HG02973 (cell line): ENCODE data around the gene ZNF827.

Experiments
- ATAC-seq: cut with Tn5 transposase; IDR thresholded peaks from one replicate; pipeline ENCODE4 v1.9.1; 2021; ENCODE audit warnings: moderate library complexity; ENCODE audit not compliant: unreplicated experiment

The ZNF827 gene

GRCh38 chr4:145808021-145808650, 130.5 kb downstream of the ZNF827 start:
- ATAC-seq: peak; percentile 71

- no peak for ATAC-seq
These were observed 133.1 kb downstream of the ZNF827 start for GRCh38 chr4:145805490-145805889.

- ATAC-seq: no peak
These were observed 134.5 kb downstream of the ZNF827 start for GRCh38 chr4:145804116-145804515.

GRCh38 chr4:145799223-145799622, 139.4 kb downstream of the ZNF827 start:
- no peak for ATAC-seq

- no peak for ATAC-seq
These were observed 141.3 kb downstream of the ZNF827 start for GRCh38 chr4:145797278-145797677.

- no peak for ATAC-seq
These were observed 142.3 kb downstream of the ZNF827 start for GRCh38 chr4:145796346-145796745.

- ATAC-seq: no peak
These were observed 143.1 kb downstream of the ZNF827 start for GRCh38 chr4:145795521-145795920.

GRCh38 chr4:145792429-145792828, 146.2 kb downstream of the ZNF827 start:
- no peak for ATAC-seq

- ATAC-seq: no peak
These were observed 146.6 kb downstream of the ZNF827 start for GRCh38 chr4:145791988-145792387.

GRCh38 chr4:145788755-145789154, 149.9 kb downstream of the ZNF827 start:
- ATAC-seq: no peak

- ATAC-seq: no peak
These were observed 151.8 kb downstream of the ZNF827 start for GRCh38 chr4:145786830-145787229.

- no peak for ATAC-seq
These were observed 152.4 kb downstream of the ZNF827 start for GRCh38 chr4:145786261-145786660.

- no peak for ATAC-seq
These were observed 153.1 kb downstream of the ZNF827 start for GRCh38 chr4:145785391-145786008.

- no peak for ATAC-seq
These were observed 154.6 kb downstream of the ZNF827 start for GRCh38 chr4:145784036-145784435.

- no peak for ATAC-seq
These were observed 155.9 kb downstream of the ZNF827 start for GRCh38 chr4:145782756-145783155.

- no peak for ATAC-seq
These were observed 157.3 kb downstream of the ZNF827 start for GRCh38 chr4:145781351-145781750.

- ATAC-seq: no peak
These were observed 159.3 kb downstream of the ZNF827 start for GRCh38 chr4:145779319-145779801.

- ATAC-seq: no peak
These were observed 162.4 kb downstream of the ZNF827 start for GRCh38 chr4:145776208-145776607.

GRCh38 chr4:145775406-145775805, 163.2 kb downstream of the ZNF827 start:
- no peak for ATAC-seq

GRCh38 chr4:145774473-145774872, 164.2 kb downstream of the ZNF827 start:
- no peak for ATAC-seq

- ATAC-seq: peak; percentile 98
These were observed 164.9 kb downstream of the ZNF827 start for GRCh38 chr4:145773581-145774234.

- ATAC-seq: no peak
These were observed 166.3 kb downstream of the ZNF827 start for GRCh38 chr4:145772347-145772746.
